ENCODE data around the gene DCLK1.

DNA sequence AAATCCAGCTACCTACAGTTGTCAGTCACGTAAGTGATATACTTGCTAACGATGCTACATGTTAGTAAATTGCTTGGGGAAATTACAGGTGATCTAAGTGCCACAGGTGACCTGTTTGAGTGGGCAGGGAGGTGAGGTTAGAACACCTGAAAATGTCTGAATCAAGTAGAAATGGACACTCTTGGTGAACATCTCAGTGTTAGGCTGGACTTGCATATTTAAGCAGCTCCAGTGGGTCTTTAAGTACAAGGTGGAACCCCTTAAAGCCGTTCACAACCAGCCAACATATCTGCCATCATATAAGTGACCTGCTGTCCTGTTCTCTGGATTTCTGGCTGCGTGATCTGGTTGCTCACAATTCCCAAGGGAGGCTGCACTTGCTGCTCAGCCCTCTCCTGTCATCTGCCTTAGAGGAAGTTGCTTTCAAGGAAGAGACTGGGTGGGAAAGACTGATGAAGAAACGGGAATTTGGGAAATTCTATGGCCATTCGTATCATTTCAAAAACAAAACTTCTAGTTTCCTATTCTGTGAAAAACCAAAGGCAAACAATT, 244.0 kb downstream of the DCLK1 start:
- TF ChIP-seq EZH2 (IDR thresholded peaks at IDR 0.05; ENCODE audit: low read length, missing control alignments) = no peak
- TF ChIP-seq, protein P1, sequence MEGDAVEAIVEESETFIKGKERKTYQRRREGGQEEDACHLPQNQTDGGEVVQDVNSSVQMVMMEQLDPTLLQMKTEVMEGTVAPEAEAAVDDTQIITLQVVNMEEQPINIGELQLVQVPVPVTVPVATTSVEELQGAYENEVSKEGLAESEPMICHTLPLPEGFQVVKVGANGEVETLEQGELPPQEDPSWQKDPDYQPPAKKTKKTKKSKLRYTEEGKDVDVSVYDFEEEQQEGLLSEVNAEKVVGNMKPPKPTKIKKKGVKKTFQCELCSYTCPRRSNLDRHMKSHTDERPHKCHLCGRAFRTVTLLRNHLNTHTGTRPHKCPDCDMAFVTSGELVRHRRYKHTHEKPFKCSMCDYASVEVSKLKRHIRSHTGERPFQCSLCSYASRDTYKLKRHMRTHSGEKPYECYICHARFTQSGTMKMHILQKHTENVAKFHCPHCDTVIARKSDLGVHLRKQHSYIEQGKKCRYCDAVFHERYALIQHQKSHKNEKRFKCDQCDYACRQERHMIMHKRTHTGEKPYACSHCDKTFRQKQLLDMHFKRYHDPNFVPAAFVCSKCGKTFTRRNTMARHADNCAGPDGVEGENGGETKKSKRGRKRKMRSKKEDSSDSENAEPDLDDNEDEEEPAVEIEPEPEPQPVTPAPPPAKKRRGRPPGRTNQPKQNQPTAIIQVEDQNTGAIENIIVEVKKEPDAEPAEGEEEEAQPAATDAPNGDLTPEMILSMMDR (conservative IDR thresholded peaks at IDR 0.05 in 1 of 2, IDR thresholded peaks at IDR 0.05 in 1 of 2; ENCODE audit: low read depth in 1 of 2, low read length in 2 of 2) = no peak
